Brain microvascular endothelial cell (primary cell): ENCODE results near the gene SLC25A10.

Experiments
- DNase-seq: peaks from one replicate; pipeline ENCODE4 v3.0.0-alpha.2; 2020
- H3K27ac ChIP-seq: fragments of 250-450 bp; sonication (Bioruptor Pico); 2 replicates; pipeline ENCODE4 v1.5.1; 2020; ENCODE audit warnings: mild to moderate bottlenecking, moderate library complexity
- H3K27me3 ChIP-seq: fragments of 250-450 bp; sonication (Bioruptor Pico); replicated peaks from 2 replicates; pipeline ENCODE4 v1.5.1; 2020; ENCODE audit warnings: mild to moderate bottlenecking
- H3K36me3 ChIP-seq: fragments of 250-450 bp; sonication (Bioruptor Pico); replicated peaks from 2 replicates; pipeline ENCODE4 v1.5.1; 2020; ENCODE audit warnings: mild to moderate bottlenecking
- H3K4me3 ChIP-seq: 2 replicates; pipeline ENCODE4 v1.5.1; 2011; ENCODE audit warnings: low read depth, mild to moderate bottlenecking, control low read depth, low read length, moderate library complexity
- CTCF ChIP-seq: IDR thresholded peaks from 2 replicates; pipeline ENCODE4 v1.5.1; 2011; ENCODE audit warnings: low read depth, mild to moderate bottlenecking, moderate library complexity, low read length, control low read depth, inconsistent platforms; ENCODE audit errors: missing control alignments
- in situ Hi-C: cut with HindIII; loops from 2 replicates; pipeline ENCODE4 v1.10.0; 2017; ENCODE audit warnings: low sequenced_read_pairs, low pct_ligation_motif_present

Gene SLC25A10

GRCh38 chr17:81676906-81677305 lies 35.2 kb upstream of the SLC25A10 start:
- Histone ChIP-seq H3K27ac (no peak overlapping the region), H3K36me3 (peaks cover 29% of the 10 kb centered on the region), H3K4me3 (no peak overlapping the region), H3K27me3 (no peaks in the 10 kb centered on the region)
- DNase-seq = no peak
- in situ Hi-C loops = no loop called here
- TF ChIP-seq CTCF = no peak

GRCh38 chr17:81680150-81680549 lies 31.9 kb upstream of the SLC25A10 start:
- Histone ChIP-seq H3K4me3 (no peak overlapping the region), H3K36me3 (peaks cover 7% of the 10 kb centered on the region), H3K27me3 (no peaks in the 10 kb centered on the region), H3K27ac (no peak overlapping the region)
- in situ Hi-C loops = no loop called here
- no peak for DNase-seq
- TF ChIP-seq CTCF = no peak

GRCh38 chr17:81681672-81682071 lies 30.4 kb upstream of the SLC25A10 start:
- TF ChIP-seq CTCF = no peak
- peaks cover 16% of the 10 kb centered on the region for H3K36me3 ChIP-seq
- in situ Hi-C loops = no loop called here
- H3K4me3 ChIP-seq = no peak overlapping the region
- DNase-seq = no peak
- H3K27me3 ChIP-seq = no peaks in the 10 kb centered on the region
- H3K27ac ChIP-seq = no peak overlapping the region

GRCh38 chr17:81682565-81683207 lies 29.4 kb upstream of the SLC25A10 start:
- no peak for TF ChIP-seq CTCF
- peak; percentile 24 for DNase-seq
- peaks cover 25% of the 10 kb centered on the region for H3K36me3 ChIP-seq
- H3K4me3 ChIP-seq = peak overlapping the region; percentile 93
- H3K27me3 ChIP-seq = no peaks in the 10 kb centered on the region
- in situ Hi-C loops = no loop called here
- peak overlapping the region; percentile 70 for H3K27ac ChIP-seq

- no peaks in the 10 kb centered on the region for H3K27me3 ChIP-seq
- H3K4me3 ChIP-seq = peak overlapping the region; percentile 93
- peak overlapping the region; percentile 70 for H3K27ac ChIP-seq
- no peak for DNase-seq
- TF ChIP-seq CTCF = no peak
- peaks cover 30% of the 10 kb centered on the region for H3K36me3 ChIP-seq
- in situ Hi-C loops = no loop called here
Measured at GRCh38 chr17:81683208-81683583, 28.9 kb upstream of the SLC25A10 start.
